HG02885 (cell line): ENCODE results near the gene TRIM17.
A peak's percentile ranks its signal among the peaks of the same experiment; 100 is the strongest.

ENCODE experiments used
- ATAC-seq: cut with Tn5 transposase; IDR thresholded peaks from one replicate; pipeline ENCODE4 v1.9.1; 2021; ENCODE audit warnings: mild to moderate bottlenecking; ENCODE audit not compliant: unreplicated experiment, poor library complexity

Gene TRIM17, protein sequence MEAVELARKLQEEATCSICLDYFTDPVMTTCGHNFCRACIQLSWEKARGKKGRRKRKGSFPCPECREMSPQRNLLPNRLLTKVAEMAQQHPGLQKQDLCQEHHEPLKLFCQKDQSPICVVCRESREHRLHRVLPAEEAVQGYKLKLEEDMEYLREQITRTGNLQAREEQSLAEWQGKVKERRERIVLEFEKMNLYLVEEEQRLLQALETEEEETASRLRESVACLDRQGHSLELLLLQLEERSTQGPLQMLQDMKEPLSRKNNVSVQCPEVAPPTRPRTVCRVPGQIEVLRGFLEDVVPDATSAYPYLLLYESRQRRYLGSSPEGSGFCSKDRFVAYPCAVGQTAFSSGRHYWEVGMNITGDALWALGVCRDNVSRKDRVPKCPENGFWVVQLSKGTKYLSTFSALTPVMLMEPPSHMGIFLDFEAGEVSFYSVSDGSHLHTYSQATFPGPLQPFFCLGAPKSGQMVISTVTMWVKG

DNA sequence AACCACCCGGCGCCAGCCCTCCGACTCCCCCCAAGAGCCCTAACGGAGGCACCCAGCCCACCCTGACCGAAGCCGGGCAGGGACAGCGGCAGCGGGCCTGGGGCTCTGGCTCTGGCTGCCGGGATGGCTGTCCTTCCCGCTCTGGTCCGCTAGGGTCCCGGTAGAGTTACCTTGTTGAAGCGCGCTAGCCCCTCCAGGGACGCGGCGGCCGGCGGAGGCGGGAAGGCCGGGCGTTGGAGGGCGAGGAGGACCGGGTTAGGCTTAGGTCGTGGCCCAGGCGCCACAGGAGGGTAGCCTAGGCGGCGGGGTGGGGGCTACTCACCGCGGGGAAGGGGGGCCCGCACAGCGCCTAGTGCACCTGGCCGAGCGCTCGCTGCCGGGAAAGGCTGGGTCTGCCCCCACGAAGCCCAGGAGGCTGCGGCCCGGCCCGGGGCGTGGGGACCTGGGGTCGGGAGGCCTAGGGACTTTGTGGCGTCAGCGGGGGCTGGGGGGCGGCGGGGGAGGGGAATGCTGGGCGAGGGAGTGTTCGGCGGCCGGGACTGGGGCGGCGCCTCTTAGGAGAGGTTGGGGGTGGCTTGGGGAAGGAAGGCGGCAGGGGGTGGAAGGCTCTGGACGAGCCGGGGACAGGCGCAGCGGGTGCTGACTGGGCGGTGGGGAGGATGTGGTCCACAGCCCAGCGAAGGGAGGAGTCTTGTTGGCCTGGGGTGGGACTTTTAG lies at the start of gene TRIM17:
Gene TRIM17, minus strand, starts transcription at position 645 of the 717 bp plus-strand sequence. CDS start 1,789 bp downstream, outside the sequence.
- ATAC-seq: no peak

DNA sequence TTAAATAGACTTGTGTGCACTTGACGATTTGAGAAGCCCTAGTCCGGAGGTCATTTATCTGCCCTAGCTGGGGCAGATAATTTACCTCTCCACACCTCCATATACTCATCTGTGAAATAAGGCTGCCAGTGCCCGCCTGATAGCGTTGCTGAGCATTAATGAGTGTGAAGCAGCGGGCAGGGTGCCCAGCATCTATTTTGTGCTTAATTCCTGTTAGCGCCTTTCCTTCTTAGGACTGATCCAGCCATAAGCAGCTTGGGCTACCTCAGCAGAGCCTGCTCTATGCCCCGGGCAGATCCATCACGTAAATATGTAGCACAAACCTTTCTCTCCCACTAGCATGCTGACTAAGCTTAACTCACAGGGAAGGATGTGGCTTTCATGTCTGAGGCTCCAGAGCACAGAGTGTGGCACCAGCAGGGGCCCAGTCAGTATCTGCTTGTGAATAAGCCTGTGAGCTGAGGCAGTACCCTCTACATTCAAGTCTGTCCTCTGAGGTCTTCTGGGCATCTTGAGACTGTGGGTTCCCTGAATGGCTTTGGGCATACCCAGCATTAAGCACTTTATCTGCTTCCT lies 49.0 kb upstream of the TRIM17 start:
- ATAC-seq: no peak

DNA sequence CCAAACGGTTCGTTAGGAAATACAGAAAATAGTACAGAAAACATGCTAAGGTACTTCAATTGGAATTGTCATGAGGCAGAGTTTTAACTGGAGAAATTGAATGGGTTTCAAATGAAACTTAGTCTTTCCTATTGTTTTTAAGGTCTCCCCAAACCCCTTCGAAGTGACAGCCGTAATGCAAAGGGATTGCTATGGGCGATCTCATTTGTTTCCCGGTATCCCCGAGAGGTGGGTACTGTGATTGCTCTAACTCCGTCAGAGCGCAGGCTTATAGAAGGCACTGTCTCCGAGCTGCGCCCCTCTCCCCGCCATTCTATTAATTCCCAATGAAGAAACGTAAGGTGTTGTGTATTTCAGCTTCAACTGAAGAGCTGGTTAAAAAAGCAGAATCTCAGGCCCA lies 48.5 kb upstream of the TRIM17 start:
- ATAC-seq: no peak

DNA sequence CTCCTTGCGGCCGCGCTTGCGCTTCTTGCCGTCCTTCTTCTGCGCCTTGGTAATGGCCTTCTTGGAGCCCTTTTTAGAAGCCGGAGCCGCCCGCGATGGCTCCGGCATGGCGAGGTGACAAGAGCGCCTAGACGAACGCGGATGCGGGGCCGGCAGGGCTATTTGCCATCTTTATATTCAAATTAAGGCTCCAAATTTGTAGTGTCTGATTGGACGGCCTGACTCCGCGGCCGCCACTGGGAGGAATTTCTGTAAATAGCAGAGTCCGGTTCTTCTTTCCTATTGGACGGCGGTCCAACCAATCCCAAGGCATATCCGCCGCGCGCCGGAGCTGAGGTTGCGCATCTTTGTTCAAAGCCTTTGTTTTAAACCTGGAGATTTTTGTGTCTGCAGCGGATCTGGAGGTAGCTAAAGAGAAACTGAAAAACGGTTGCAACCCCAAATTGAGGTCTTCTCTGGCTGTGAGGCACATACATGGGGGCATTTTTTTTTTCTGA lies 47.9 kb upstream of the TRIM17 start:
- peak; percentile 92 for ATAC-seq

DNA sequence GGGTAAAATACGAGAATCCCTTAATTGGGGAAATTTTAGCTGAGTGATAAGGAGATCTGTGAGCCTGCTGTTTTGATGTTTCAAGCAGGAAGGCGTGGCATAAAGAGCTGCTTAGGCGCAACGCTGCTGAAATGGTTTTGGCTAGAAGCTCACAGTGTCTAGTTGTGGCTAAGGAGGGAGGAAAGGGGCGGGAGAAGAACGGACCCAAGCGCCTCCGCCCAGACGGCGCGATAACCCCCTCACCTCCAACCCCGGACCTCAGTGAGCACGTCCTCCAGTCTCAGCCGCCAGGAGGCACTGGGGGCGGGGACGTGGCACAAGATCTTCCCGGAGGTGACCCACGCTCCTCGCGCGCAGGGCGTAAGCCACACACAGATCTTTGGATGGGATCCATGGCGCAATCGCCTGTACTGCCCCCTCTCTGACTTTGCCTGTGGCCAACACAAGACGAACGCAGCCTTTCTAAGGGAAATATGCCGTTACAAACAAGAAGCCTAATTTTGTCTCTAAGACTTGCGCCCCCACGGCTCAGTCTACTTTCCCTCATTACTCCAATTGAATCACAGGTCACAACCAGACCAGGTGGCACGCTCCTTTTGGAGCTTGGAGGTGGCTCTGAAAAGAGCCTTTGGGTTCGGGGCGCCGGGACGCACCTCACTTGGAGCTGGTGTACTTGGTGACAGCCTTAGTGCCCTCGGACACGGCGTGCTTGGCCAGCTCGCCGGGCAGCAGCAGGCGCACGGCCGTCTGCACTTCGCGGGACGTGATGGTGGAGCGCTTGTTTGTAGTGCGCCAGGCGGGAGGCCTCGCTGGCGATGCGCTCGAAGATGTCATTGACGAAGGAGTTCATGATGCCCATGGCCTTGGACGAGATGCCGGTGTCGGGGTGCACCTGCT lies 47.1 kb upstream of the TRIM17 start:
- peak; percentile 40 for ATAC-seq

DNA sequence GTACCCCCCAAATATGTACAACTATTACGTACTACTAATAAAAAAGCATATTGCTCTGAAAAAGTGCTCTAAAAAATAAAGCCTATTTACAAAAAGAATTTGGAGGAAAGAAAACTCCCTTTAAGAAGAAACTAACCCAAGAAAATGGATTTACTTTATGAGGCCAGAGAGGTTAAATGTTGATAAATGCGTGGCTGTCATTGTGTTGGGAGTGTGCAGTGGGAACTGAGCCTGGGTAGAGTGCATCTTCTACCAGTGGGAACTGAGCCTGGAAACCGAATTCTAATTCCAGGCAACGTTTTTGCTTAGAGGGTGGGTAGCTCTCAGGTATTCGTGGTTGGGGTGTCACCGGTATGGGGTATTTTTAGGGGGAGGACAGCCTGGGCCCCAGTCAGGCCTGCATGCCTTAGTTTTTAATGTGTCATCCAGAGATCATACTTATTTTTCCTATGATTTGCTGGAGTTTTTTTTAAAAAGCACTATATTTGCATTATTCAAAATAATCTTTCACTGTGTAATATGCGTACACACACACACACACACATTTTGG lies 46.4 kb upstream of the TRIM17 start:
- no peak for ATAC-seq

DNA sequence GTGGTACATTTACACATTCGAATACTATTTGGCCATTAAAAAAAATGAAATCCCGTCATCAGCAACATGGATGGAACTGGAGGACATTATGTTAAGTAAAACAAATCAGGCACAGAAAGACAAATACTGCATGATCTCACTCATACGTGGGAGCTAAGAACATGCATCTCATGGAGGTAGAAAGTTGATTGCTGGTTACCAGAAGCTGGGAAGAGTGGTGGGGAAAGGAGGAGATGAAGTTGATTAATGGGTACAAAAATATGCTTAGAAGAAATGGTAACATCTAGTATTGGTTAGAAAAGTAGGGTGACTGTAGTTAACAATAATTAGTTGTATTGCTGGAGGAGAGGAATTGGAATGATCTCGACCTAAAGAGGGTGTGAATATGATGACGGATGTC lies 45.9 kb upstream of the TRIM17 start:
- ATAC-seq: no peak

DNA sequence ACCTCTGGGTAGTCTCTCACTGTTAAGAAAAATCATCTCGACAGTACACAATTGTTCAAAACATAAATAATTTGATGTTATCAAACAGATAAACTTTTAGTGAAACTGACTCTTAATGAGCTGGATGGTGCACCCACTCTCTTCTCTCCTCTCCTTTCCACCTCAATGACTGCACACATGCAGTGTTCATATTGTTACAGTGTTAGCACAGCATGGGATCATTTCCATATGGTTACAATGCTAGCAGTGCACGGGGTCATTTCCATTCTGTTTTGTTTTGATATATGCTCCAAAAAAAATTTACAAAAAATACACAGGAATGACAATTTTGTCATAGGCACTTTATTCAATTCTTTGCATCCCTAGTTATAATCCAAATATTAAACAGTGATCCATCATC lies 44.2 kb upstream of the TRIM17 start:
- ATAC-seq: no peak

DNA sequence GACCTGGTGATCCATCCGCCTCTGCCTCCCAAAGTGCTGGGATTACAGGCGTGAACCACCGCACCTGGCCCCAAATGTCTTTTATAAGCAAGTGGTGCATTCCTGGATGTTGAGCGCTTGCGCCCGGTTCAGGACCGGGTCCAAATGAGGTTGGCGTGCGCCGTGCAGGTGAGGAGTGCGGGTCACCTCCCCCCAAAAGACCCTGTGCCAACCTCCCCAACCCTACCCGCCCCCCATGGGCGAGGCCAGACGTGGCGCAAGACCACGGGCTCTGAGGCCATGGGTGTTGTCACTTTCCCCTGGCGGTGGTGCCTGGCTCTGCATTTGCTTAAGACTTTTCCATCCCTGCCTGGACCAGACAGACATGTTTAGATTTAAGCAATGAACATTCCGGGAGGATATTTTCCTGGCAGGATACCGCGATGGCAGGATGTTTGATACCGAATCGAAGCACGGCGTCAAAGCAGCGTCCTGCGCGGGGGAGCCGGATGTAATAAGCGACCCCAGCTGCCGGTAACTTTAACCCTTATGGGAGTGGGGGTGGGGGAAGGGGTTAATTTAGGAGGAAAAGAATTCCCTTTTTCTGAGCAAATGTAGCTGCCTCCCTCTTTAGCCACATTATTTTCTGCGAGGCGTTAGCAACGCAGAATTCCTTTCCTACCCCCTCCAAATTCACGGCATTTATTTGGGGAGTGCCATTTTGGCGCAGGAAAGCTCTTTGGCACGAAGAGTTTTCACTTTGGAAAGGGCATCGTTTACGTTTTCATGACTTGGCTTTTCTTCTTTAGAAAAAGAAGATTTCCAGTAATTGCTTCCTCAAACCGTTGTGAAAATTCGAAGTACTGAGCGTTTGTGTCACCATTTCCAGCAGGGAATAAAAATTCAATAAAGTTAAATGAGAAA lies 42.7 kb upstream of the TRIM17 start:
- peak; percentile 34 for ATAC-seq

DNA sequence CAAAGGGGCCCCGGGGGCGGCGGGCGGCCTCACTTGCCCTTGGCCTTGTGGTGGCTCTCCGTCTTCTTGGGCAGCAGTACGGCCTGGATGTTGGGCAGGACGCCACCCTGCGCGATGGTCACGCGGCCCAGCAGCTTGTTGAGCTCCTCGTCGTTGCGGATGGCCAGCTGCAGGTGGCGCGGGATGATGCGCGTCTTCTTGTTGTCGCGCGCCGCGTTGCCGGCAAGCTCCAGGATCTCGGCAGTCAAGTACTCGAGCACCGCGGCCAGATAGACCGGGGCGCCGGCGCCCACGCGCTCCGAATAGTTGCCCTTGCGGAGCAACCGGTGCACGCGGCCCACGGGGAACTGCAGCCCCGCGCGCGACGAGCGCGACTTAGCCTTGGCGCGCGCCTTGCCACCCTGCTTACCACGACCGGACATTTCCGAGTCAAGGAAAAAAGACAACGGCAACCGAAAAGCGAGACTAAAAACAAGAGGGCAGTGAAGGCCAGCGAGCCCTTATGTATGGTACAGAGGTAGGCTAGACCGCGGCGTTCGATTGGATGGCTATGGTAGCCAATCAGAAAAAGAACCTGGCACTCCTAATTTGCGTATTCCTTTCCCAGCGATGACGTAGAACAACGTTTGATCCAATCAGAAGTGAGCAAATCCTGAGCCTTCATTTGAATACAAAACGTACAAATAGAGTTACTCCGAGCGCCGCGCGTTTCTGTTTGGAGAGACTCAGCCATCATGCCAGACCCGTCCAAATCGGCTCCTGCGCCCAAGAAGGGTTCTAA lies 40.9 kb upstream of the TRIM17 start:
- peak; percentile 88 for ATAC-seq

DNA sequence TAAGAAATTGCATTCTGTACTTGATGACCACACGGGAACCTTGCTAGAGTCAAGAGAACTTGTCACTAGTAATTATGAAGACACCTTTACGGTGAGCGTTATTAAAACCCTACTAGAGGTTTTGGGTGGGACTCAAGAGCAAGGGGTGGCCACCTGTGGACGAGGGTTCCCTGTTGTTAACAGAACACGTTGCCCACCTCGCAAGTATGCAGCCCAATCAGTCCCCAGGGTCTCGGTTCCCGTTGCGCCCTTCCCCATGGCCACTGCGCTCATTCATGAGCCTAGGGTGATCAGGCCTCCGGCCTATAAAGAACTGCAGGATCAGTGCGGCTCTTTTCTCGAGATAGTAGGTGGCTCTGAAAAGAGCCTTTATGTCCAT lies 40.3 kb upstream of the TRIM17 start:
- peak; percentile 4 for ATAC-seq

DNA sequence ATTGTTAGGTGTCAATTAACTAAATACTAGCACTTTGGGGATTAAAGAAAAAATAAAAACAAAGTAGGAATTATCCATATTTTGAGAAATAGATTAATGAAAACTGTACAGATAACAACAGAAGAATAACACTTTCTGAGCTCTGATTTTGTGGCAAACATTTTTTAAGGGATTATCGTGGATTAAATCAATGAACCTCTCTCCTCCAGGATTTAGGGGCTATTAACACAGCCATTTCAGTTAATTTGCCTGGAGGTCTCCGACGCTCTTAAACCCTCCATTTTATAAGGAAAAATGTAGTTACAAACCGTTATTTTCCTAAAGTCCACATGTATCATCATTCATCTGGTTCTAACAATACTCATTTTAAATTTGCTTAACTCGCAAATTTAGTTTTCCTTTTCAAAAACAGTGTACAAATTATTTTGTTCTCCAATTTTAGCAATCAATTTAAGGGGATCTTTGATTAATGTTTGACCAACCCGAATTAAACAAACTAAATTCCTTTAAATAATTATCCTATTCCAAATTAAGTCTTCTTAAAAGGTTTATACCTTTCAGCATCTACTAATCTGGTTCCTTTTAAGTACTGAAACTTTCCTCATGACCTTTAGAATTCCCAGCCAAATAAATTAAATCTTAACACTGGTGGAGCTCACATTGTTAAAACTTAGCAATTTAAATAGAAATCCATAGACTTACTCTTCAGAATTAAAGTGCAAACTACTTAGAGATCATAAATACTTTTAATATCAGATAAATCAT lies 39.8 kb upstream of the TRIM17 start:
- no peak for ATAC-seq

DNA sequence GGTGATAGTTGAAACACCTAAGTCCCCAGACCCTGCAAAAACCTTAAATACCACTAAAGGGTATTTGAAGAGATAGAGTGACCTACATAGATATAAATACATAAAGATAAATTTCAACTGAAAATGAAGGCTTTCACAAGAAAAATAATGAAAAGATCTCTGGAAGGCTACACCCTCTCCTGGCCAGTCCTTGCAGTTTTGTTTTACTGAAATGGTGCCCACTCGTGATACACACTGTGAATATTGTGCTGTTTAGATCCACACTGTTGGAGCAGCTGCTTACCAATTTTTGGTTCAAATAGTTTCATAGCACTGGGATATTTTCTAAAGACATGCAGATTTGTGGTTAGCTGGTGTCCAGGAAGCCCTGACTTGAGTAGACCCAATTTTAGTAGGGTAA lies 39.1 kb upstream of the TRIM17 start:
- no peak for ATAC-seq

DNA sequence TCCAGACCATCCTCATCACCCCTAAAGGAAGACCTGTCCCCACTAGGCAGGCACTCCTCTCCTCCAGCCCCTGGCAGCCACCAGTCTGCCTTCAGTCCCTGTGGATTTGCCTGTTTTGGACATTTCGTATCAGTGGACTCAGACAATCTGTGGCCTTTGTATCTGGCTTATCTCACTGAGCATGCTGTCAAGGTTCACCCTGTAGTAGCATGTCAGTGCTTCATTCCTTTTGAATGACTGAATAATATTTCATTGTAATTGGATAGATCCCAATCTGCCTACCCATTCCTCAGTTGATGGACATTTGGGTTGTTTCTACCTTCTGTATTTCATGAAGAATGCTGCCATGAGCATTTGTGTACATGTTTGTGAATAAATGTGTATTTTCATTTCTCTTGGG lies 37.6 kb upstream of the TRIM17 start:
- no peak for ATAC-seq

DNA sequence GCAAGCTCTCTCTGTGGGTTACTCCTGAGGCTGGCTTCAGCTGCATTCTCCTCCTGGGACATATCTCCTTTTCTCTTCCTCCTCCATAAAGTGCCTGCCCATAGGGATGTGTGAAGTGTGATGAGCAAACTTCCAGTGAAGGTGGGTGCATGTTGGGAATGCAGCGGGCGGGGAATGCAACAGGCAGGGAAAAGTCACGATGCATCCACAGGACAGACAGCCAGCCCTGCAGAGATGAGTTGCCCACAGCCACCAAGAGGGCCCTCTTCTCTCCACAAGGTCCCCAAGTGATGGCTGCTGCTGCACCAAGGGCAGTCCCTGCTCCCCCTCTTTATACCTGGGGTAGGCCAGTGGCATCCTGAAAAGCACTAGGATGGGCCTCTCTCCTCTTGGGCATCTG lies 37.0 kb upstream of the TRIM17 start:
- no peak for ATAC-seq

DNA sequence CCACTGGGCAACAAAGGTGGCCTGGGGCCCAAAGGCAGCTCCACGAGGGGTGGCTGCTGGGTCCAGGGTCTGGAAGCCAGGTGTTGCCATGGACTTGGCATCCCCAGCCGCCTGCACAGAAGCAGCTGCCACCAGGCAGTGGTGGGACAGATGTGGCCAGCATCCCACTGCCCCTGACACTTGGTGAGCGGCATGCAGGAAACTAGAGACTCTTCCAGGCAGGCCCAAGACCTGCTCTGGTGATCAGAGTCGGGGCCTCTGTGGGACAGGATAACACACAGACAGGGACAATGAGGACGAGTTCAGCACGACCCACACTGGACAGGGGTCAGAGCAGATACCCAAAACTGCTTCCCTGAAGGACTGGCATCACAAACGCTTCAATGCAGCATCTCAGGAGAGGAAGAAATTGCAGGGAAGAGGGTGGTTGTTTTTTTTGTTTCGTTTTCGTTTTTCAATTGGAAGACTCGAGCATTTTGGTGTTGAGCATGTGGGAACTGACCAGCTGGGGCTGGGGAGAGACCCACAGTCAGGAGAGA lies 36.4 kb upstream of the TRIM17 start:
- no peak for ATAC-seq
